Smooth muscle cell (in vitro differentiated cells): ENCODE measurements around the gene CDKN2AIPNL. TPM values are rescaled to one million over a fixed set of nuclear protein-coding genes. Genes with fewer than 3 reads are reported as not detected.

Experiments used
- DNase-seq: peaks from one replicate; lab custom pipeline; 2025; ENCODE audit not compliant: unreplicated experiment; lab: John Stamatoyannopoulos, UW
- H2AFZ ChIP-seq: fragments of 200-600 bp; sonication (generic); 2 replicates; pipeline ENCODE4 v1.6.0; 2016; ENCODE audit warnings: antibody characterized with exemption, low read depth, mild to moderate bottlenecking
- H3F3A ChIP-seq: fragments of 200-600 bp; sonication (generic); 2 replicates; pipeline ENCODE4 v1.6.0; 2017; ENCODE audit warnings: antibody characterized with exemption, low read depth
- H3K27ac ChIP-seq: fragments of 200-600 bp; sonication (generic); 2 replicates; pipeline ENCODE4 v1.5.1; 2016; ENCODE audit warnings: low read depth, mild to moderate bottlenecking
- H3K27me3 ChIP-seq: fragments of 200-600 bp; sonication (generic); 2 replicates; pipeline ENCODE4 v1.6.1; 2016; ENCODE audit warnings: low read depth, mild to moderate bottlenecking
- H3K36me3 ChIP-seq: fragments of 200-600 bp; sonication (generic); 2 replicates; pipeline ENCODE4 v1.5.1; 2016; ENCODE audit warnings: low read depth
- H3K4me1 ChIP-seq: fragments of 200-600 bp; sonication (generic); 2 replicates; pipeline ENCODE4 v1.5.1; 2016; ENCODE audit warnings: low read depth
- H3K4me2 ChIP-seq: fragments of 200-600 bp; sonication (generic); 2 replicates; pipeline ENCODE4 v1.6.0; 2016; ENCODE audit warnings: mild to moderate bottlenecking
- H3K4me3 ChIP-seq: fragments of 200-600 bp; sonication (generic); 2 replicates; pipeline ENCODE4 v1.5.1; 2016; ENCODE audit warnings: mild to moderate bottlenecking
- H3K79me2 ChIP-seq: fragments of 200-600 bp; sonication (generic); 2 replicates; pipeline ENCODE4 v1.6.0; 2016; ENCODE audit warnings: low read depth, mild to moderate bottlenecking
- H3K9ac ChIP-seq: fragments of 200-600 bp; sonication (generic); 2 replicates; pipeline ENCODE4 v1.6.0; 2016; ENCODE audit warnings: low read depth
- H3K9me3 ChIP-seq: fragments of 200-600 bp; sonication (generic); replicated peaks from 2 replicates; pipeline ENCODE4 v1.5.1; 2016; ENCODE audit warnings: low read depth
- H4K20me1 ChIP-seq: fragments of 200-600 bp; sonication (generic); 2 replicates; pipeline ENCODE4 v1.6.0; 2016; ENCODE audit warnings: low read depth
- WGBS: methylation state at CpG from one replicate; pipeline ENCODE4 v1.1.7; 2016; ENCODE audit warnings: low lambda C conversion rate; 5-methylcytosine and 5-hydroxymethylcytosine counted together
- polyA plus RNA-seq: library from polyadenylated mRNA; unstranded; fragments of >200 nt; fragmentation: Nextera tagmentation; extraction: Ambion mirVana; gene quantifications from 2 replicates; pipeline ENCODE4 v1.2.1, GENCODE V29; 2016
- total RNA-seq: library from RNA; depleted of rRNA; stranded (reverse); fragments of >200 nt; gene quantifications from 2 replicates; pipeline ENCODE4 v1.2.3, GENCODE V29; 2014
- TF ChIP-seq, protein P1 (sequence below): fragments of 200-600 bp; sonication (generic); IDR thresholded peaks from 2 replicates; pipeline ENCODE4 v1.5.1; 2017; ENCODE audit warnings: borderline replicate concordance, mild to moderate bottlenecking, antibody characterized with exemption; ENCODE audit not compliant: insufficient read depth, poor library complexity, severe bottlenecking

The CDKN2AIPNL gene
- total and polyA plus RNA-seq, 2 experiments from 2014 or later = 9.9 to 27.7 TPM

DNA sequence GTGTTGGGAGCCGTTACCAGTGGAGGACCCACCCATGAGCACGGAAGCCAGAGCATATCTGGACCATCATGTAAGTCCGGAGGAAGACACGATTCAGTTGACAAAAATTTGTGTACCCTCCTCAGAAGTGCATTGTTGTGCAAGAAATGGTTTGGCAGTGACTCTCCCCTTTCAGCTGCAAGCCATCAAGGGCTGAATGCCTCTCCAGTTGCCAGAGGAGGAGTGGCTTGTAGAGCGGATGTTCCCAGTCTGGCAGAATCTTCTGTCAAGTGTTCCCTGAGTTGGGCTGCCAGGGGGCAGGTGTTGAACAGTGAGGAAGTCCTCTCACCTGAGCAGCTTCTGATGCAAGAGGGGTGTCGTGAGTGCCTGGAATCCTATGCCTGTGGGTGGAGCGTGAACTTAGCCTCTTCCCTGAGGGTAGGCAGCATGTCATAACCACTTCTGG, 27.6 kb upstream of the CDKN2AIPNL start:
- H3K36me3 ChIP-seq = no peaks in the 10 kb centered on the region
- H3K9ac ChIP-seq = no peak overlapping the region
- H3K9me3 ChIP-seq = no peaks in the 10 kb centered on the region
- no peaks in the 10 kb centered on the region for H3K27me3 ChIP-seq
- TF ChIP-seq, protein P1, sequence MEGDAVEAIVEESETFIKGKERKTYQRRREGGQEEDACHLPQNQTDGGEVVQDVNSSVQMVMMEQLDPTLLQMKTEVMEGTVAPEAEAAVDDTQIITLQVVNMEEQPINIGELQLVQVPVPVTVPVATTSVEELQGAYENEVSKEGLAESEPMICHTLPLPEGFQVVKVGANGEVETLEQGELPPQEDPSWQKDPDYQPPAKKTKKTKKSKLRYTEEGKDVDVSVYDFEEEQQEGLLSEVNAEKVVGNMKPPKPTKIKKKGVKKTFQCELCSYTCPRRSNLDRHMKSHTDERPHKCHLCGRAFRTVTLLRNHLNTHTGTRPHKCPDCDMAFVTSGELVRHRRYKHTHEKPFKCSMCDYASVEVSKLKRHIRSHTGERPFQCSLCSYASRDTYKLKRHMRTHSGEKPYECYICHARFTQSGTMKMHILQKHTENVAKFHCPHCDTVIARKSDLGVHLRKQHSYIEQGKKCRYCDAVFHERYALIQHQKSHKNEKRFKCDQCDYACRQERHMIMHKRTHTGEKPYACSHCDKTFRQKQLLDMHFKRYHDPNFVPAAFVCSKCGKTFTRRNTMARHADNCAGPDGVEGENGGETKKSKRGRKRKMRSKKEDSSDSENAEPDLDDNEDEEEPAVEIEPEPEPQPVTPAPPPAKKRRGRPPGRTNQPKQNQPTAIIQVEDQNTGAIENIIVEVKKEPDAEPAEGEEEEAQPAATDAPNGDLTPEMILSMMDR = no peak
- peak overlapping the region; percentile 27 for H3K27ac ChIP-seq
- no peak overlapping the region for H3K4me3 ChIP-seq
- H4K20me1 ChIP-seq = no peaks in the 10 kb centered on the region
- H3K4me2 ChIP-seq = peak overlapping the region; percentile 17
- no peak overlapping the region for H2AFZ ChIP-seq
- WGBS = 49% methylated on average over 7 of the region's 7 CpGs
- DNase-seq = no peak
- H3F3A ChIP-seq = peaks cover 9% of the 10 kb centered on the region
- H3K79me2 ChIP-seq = no peaks in the 10 kb centered on the region
- H3K4me1 ChIP-seq = peaks cover 6% of the 10 kb centered on the region

DNA sequence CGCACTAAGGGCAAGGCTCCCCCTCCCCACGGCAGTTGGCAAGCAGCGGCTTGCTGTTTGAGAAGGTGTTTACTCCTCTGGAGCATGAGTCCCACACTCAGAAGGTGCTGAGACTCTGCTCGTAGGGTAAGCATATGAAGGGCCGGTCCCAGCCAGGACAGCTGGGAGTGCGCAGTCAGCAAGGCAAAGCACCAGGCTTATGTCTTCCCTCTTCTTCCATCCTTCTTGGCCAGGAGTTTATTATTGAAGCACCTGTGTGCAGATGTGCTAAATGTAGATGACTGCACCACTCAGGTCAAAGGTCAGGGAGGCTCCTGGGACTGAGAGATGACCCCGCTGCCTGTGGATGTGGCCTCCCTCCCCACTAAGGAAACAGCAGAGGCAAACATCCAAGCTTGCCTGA, 27.0 kb upstream of the CDKN2AIPNL start:
- H3K4me3 ChIP-seq = no peak overlapping the region
- no peaks in the 10 kb centered on the region for H3K36me3 ChIP-seq
- no peaks in the 10 kb centered on the region for H3K79me2 ChIP-seq
- no peaks in the 10 kb centered on the region for H3K27me3 ChIP-seq
- H3K9ac ChIP-seq = no peak overlapping the region
- peak overlapping the region; percentile 27 for H3K27ac ChIP-seq
- H3K9me3 ChIP-seq = no peaks in the 10 kb centered on the region
- DNase-seq = no peak
- TF ChIP-seq, protein P1 = no peak
- no peak overlapping the region for H3K4me2 ChIP-seq
- no peaks in the 10 kb centered on the region for H4K20me1 ChIP-seq
- WGBS = 99% methylated on average over 7 of the region's 7 CpGs
- peaks cover 6% of the 10 kb centered on the region for H3K4me1 ChIP-seq
- H3F3A ChIP-seq = peaks cover 9% of the 10 kb centered on the region
- no peak overlapping the region for H2AFZ ChIP-seq

DNA sequence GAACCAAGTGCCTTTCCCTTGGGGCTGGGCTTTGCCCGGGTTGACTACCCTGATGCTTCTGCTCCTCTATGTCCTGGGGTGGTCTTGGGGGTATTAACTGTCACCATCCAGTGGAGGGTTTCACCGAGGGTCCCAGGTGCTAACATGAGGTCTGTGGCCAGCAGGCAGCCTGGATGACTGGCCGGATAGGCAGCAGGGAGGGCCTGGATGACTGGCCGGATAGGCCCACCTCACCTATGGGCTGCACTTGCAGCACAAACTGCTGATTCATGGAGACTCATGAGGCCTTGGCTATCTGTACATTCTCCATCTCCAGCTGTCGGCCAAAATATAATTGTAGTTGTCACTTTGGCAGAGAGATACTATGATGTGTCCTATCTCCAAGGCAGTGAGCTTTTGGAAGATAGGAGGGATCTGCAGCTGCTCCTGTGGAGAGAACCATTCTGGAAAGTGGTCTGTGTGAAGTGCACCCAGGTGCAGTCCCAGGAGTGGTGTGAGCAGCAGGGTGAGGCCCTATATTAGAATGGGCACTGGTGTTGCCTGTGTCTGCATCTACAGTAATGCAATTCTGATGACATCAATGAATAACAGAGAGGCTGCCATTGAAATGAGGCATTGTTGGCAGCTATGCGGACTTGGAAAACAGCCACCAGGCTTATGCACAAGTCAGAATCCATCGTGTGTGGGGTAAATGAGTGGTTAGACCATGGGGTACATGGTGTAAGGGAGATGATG, 26.3 kb upstream of the CDKN2AIPNL start:
- no peak for DNase-seq
- WGBS = 83% methylated on average over 7 of the region's 7 CpGs
- Histone ChIP-seq H3K79me2 (no peaks in the 10 kb centered on the region), H4K20me1 (no peaks in the 10 kb centered on the region), H3K4me2 (no peak overlapping the region), H3K9ac (peak overlapping the region; percentile 87), H3F3A (peaks cover 9% of the 10 kb centered on the region), H3K4me1 (peaks cover 6% of the 10 kb centered on the region), H3K27me3 (no peaks in the 10 kb centered on the region), H3K9me3 (no peaks in the 10 kb centered on the region), H3K36me3 (no peaks in the 10 kb centered on the region), H3K4me3 (no peak overlapping the region), H3K27ac (peak overlapping the region; percentile 97), H2AFZ (no peak overlapping the region)
- TF ChIP-seq, protein P1 = no peak
